Mesendoderm (in vitro differentiated cells): ENCODE data around the gene NACAD.
A peak's percentile ranks its signal among the peaks of the same experiment; 100 is the strongest.

Experiments
- DNase-seq: peaks from one replicate; pipeline ENCODE4 v3.0.0; 2013
- H2AK5ac ChIP-seq: 2 replicates; pipeline ENCODE4 v1.6.1; 2013; ENCODE audit warnings: low read length, inconsistent platforms
- H2BK120ac ChIP-seq: 2 replicates; pipeline ENCODE4 v1.6.1; 2013; ENCODE audit warnings: low read depth, mild to moderate bottlenecking, low read length, moderate library complexity, mixed read lengths
- H2BK15ac ChIP-seq: replicated peaks from 2 replicates; pipeline ENCODE4 v1.6.1; 2013; ENCODE audit warnings: low read depth, mild to moderate bottlenecking, moderate library complexity
- H2BK5ac ChIP-seq: 2 replicates; pipeline ENCODE4 v1.6.1; 2013; ENCODE audit warnings: low read length, inconsistent platforms
- H3K18ac ChIP-seq: 2 replicates; pipeline ENCODE4 v1.6.1; 2013; ENCODE audit warnings: mild to moderate bottlenecking, low read length, mixed read lengths
- H3K23ac ChIP-seq: one replicate; pipeline ENCODE4 v1.6.1; 2013; ENCODE audit warnings: low read length
- H3K27ac ChIP-seq: 2 replicates; pipeline ENCODE4 v1.5.1; 2013; ENCODE audit warnings: low read depth, mild to moderate bottlenecking, inconsistent platforms, low read length, moderate library complexity
- H3K27me3 ChIP-seq: 2 replicates; pipeline ENCODE4 v1.6.1; 2013; ENCODE audit warnings: low read length, control low read depth, mild to moderate bottlenecking, inconsistent platforms; ENCODE audit not compliant: insufficient read depth, poor library complexity
- H3K36me3 ChIP-seq: 2 replicates; pipeline ENCODE4 v1.6.1; 2013; ENCODE audit warnings: low read length, inconsistent platforms; ENCODE audit not compliant: control insufficient read depth, insufficient read depth
- H3K4ac ChIP-seq: one replicate; pipeline ENCODE4 v1.6.1; 2013; ENCODE audit warnings: low read depth, mild to moderate bottlenecking, low read length, moderate library complexity
- H3K4me1 ChIP-seq: 2 replicates; pipeline ENCODE4 v1.6.1; 2013; ENCODE audit warnings: low read depth, low read length, inconsistent platforms; ENCODE audit not compliant: control insufficient read depth
- H3K4me2 ChIP-seq: 2 replicates; pipeline ENCODE4 v1.6.1; 2013; ENCODE audit warnings: low read length
- H3K4me3 ChIP-seq: 2 replicates; pipeline ENCODE4 v1.5.1; 2013; ENCODE audit warnings: mild to moderate bottlenecking, low read length
- H3K56ac ChIP-seq: one replicate; pipeline ENCODE4 v1.6.1; 2013; ENCODE audit warnings: low read length
- H3K79me1 ChIP-seq: 2 replicates; pipeline ENCODE4 v1.6.1; 2013; ENCODE audit warnings: low read length, inconsistent platforms
- H3K79me2 ChIP-seq: 2 replicates; pipeline ENCODE4 v1.6.1; 2013; ENCODE audit warnings: mild to moderate bottlenecking, low read length; ENCODE audit not compliant: control insufficient read depth, insufficient read depth
- H3K9ac ChIP-seq: 2 replicates; pipeline ENCODE4 v1.6.1; 2013; ENCODE audit warnings: low read length, inconsistent platforms
- H4K5ac ChIP-seq: one replicate; pipeline ENCODE4 v1.6.1; 2013; ENCODE audit warnings: low read length
- H4K8ac ChIP-seq: one replicate; pipeline ENCODE4 v1.6.1; 2013; ENCODE audit warnings: low read depth, mild to moderate bottlenecking, control low read depth, low read length, moderate library complexity
- WGBS: extraction: QIAGEN DNeasy Blood & Tissue Kit; methylation state at CpG from one replicate; pipeline ENCODE4 v1.1.7; 2013; ENCODE audit warnings: low lambda C conversion rate, missing lambda C conversion rate; ENCODE audit not compliant: insufficient coverage; ENCODE audit errors: extremely low coverage; 5-methylcytosine and 5-hydroxymethylcytosine counted together

The NACAD gene

DNA sequence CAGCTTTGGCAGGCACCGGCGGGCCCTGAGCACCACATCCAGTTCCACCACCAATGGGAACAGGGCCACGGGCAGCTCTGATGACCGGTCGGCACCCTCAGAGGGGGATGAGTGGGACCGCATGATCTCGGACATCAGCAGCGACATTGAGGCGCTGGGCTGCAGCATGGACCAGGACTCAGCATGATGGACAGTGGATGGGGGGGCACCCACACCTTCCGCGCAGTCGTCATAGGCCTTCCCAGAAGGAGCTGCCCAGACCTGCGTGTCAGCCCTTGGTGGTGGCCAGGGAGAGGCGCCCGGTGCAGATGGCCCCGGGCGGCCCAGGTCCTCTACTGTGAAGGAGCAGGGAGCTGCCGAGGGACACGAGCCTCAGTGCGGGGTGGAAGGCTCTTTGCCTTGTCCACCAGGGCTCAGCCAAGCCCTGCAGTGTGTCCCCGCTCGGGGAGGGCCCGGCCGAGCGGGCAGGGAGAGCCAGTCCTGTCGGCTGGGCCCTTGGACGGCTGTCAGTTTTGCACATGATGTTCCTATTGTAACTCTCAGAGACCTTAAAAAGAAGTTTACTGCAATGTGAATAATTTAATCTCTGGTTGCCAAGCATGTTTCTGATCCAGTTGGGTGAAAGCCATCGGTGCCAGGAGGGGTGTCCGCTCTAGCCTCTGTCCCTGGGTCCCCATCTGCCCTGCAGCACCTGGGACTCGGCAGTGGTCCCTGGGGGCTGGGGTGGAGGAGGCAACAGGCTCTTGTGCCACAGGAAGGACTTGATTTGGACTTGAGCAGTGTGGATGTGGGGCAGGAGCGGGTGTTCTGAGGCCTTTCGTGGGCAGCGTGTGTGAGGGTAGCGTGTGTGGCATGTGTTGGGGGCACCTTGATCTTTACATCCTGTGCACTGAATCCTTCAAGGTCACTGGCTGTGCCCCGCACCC is 12.6 kb downstream of the NACAD start:
- no CpG with 5 or more reads among the region's 35 CpGs for WGBS
- Histone ChIP-seq H3K27ac (no peak overlapping the region), H3K79me1 (no peaks in the 10 kb centered on the region), H3K4ac (no peak overlapping the region), H4K8ac (no peak overlapping the region), H3K9ac (no peak overlapping the region), H2BK5ac (no peak overlapping the region), H3K4me2 (no peak overlapping the region), H2BK120ac (no peak overlapping the region), H4K5ac (no peak overlapping the region), H3K4me1 (no peaks in the 10 kb centered on the region), H2AK5ac (no peak overlapping the region), H3K4me3 (no peak overlapping the region), H3K27me3 (no peaks in the 10 kb centered on the region), H3K79me2 (no peaks in the 10 kb centered on the region), H3K56ac (no peak overlapping the region), H3K36me3 (peaks cover 3% of the 10 kb centered on the region), H3K23ac (no peak overlapping the region), H3K18ac (no peak overlapping the region), H2BK15ac (no peak overlapping the region)
- DNase-seq: no peak

DNA sequence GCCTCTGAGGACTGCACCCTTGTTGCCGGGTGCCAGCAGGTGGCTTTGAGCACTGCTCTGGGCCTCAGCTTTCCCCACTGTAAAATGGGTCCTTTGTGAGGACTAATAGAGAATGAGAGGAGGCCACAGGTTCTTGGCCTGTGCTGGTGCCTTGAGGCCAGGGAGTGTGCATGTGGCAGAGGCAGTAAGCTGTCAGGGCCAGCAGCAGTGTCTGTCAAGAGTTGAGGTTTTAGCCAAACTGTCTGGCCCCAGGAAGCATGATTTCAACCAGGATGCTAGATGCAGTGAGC is 13.5 kb downstream of the NACAD start:
- no peak overlapping the region for H2AK5ac ChIP-seq
- H3K36me3 ChIP-seq: peaks cover 3% of the 10 kb centered on the region
- H3K56ac ChIP-seq: no peak overlapping the region
- no CpG with 5 or more reads among the region's 1 CpG for WGBS
- H3K27me3 ChIP-seq: no peaks in the 10 kb centered on the region
- no peak overlapping the region for H2BK120ac ChIP-seq
- H4K5ac ChIP-seq: no peak overlapping the region
- DNase-seq: no peak
- H3K18ac ChIP-seq: no peak overlapping the region
- no peak overlapping the region for H2BK5ac ChIP-seq
- H3K23ac ChIP-seq: no peak overlapping the region
- no peak overlapping the region for H3K4ac ChIP-seq
- H3K79me2 ChIP-seq: no peaks in the 10 kb centered on the region
- no peaks in the 10 kb centered on the region for H3K4me1 ChIP-seq
- no peak overlapping the region for H3K27ac ChIP-seq
- no peaks in the 10 kb centered on the region for H3K79me1 ChIP-seq
- H3K4me2 ChIP-seq: no peak overlapping the region
- H4K8ac ChIP-seq: no peak overlapping the region
- no peak overlapping the region for H2BK15ac ChIP-seq
- H3K9ac ChIP-seq: no peak overlapping the region
- H3K4me3 ChIP-seq: no peak overlapping the region

DNA sequence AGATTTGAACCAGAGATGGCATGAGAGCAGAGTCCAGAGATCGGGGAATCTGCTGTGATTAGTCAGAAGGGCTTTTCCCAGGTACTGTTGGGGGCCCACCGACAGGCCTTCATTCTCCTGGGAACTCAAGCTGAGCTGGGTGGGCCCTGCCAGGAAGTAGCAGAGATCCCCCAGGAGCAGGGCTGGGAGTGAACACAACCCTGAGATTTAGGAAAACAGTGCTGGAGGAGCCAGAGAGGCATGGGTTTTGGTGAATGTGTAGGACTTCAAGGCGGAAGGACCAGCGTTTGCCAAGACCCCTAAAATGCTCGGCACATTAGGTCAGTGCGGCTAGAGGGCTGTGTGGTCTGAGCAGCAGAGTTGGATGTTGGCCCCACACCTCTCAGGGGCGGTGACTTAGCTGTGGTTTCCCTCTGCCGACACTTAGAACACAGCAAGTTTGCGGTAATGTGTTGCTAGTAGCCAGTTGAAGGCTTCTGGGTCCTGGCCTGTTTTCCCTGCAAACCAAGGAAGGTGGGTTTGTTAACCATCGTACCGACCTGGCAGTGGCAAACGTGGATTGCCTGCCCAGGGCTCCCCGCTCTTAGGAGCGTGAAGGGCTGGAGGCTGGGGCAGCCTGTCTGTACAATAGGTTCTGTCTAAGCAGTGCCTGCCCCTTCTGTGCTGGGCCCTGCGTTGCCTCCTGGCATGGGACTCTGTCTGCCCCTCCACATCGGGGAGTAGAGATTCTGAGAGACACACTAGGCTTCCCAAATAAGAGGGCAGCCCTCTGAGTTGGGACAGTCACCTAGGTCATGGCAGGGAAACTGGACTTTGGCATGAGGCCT is 14.0 kb downstream of the NACAD start:
- H3K18ac ChIP-seq: no peak overlapping the region
- no peak overlapping the region for H3K9ac ChIP-seq
- H3K4me3 ChIP-seq: no peak overlapping the region
- no peak overlapping the region for H3K4me2 ChIP-seq
- H2AK5ac ChIP-seq: no peak overlapping the region
- no peaks in the 10 kb centered on the region for H3K79me2 ChIP-seq
- WGBS: no CpG with 5 or more reads among the region's 16 CpGs
- H3K4me1 ChIP-seq: no peaks in the 10 kb centered on the region
- no peak overlapping the region for H4K5ac ChIP-seq
- no peaks in the 10 kb centered on the region for H3K27me3 ChIP-seq
- no peak overlapping the region for H3K23ac ChIP-seq
- no peak overlapping the region for H4K8ac ChIP-seq
- no peak overlapping the region for H2BK120ac ChIP-seq
- H2BK5ac ChIP-seq: no peak overlapping the region
- H3K79me1 ChIP-seq: no peaks in the 10 kb centered on the region
- no peak overlapping the region for H2BK15ac ChIP-seq
- no peak overlapping the region for H3K27ac ChIP-seq
- DNase-seq: no peak
- H3K36me3 ChIP-seq: peaks cover 3% of the 10 kb centered on the region
- no peak overlapping the region for H3K4ac ChIP-seq
- H3K56ac ChIP-seq: no peak overlapping the region

DNA sequence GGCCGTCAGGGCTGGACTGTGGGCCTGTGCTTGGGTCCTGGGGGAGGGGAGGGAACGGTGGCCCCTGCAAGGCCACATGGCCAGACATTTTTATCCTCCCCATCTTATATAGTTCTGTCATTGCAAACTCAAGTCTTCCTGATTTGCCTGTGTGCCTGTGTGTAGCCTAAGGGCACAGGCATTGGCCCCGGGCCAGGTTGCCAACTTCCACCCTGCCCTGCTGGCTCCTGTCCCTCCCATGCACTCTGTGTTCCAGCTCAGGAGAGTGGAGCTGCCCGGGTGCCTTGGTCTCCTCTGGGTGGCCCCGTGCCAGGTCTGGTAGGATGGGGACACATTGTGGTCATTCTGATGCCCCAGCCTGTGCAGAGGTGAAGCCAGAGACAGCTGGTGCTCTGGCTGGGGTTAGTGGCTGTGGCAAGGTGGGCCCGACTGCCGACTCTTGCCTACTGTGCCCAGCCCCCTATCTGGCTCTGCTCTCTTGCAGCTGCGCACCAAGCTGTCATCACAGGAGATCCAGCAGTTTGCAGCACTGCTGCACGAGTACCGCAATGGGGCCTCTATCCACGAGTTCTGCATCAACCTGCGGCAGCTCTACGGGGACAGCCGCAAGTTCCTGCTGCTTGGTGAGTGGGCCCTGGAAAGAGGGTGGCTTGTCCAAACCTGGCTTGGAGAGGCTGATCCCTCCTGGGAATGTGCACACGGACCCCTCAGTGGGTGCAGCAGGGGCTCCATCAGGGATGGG is 14.8 kb downstream of the NACAD start:
- Histone ChIP-seq H4K8ac (no peak overlapping the region), H3K4ac (no peak overlapping the region), H4K5ac (no peak overlapping the region), H3K27ac (no peak overlapping the region), H3K79me1 (no peaks in the 10 kb centered on the region), H2BK15ac (no peak overlapping the region), H3K4me3 (no peak overlapping the region), H2BK120ac (no peak overlapping the region), H3K4me2 (no peak overlapping the region), H3K56ac (no peak overlapping the region), H3K9ac (no peak overlapping the region), H3K79me2 (no peaks in the 10 kb centered on the region), H3K18ac (no peak overlapping the region), H2BK5ac (no peak overlapping the region), H3K4me1 (no peaks in the 10 kb centered on the region), H2AK5ac (no peak overlapping the region), H3K27me3 (no peaks in the 10 kb centered on the region), H3K23ac (no peak overlapping the region), H3K36me3 (peaks cover 3% of the 10 kb centered on the region)
- no CpG with 5 or more reads among the region's 15 CpGs for WGBS
- DNase-seq: no peak

DNA sequence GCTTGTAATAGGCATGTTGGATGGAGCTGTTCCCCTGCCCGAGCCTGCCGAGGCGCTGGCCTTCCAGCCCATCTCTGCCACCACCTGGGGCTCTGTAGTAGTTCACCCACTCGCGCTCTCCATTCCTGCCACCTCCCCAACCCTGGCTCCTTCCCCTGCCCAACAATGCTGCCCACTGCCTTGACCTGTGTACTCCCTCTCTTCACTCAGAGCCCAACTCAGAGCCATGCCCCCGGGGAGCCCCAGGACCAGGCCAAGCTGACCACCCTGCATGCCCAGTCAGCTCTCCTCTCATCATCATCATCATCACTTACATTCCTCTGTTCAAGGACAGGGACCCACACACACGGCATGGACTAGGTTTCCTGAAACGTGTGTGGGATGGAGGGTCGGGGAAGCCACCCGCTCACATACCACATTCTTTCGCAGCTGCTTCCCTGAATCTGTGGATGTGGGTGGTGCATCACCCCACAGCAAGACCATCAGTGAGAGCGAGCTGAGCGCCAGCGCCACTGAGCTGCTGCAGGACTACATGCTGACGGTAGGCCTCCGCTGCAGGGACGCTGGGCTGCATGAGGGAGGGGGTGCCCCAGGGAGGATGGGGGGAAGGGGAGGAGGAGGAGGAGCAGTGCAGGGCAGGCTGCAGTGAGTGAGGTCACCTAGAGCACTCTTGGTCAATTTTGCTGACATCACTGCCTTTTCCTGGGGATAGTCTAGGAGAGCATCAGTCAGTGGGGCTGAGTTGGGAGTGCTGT is 15.6 kb downstream of the NACAD start:
- Histone ChIP-seq H3K23ac (no peak overlapping the region), H3K27me3 (no peaks in the 10 kb centered on the region), H4K5ac (no peak overlapping the region), H2AK5ac (no peak overlapping the region), H2BK120ac (no peak overlapping the region), H3K4me2 (no peak overlapping the region), H4K8ac (no peak overlapping the region), H3K79me1 (no peaks in the 10 kb centered on the region), H2BK15ac (no peak overlapping the region), H2BK5ac (no peak overlapping the region), H3K79me2 (no peaks in the 10 kb centered on the region), H3K4me1 (no peaks in the 10 kb centered on the region), H3K27ac (no peak overlapping the region), H3K4me3 (no peak overlapping the region), H3K4ac (no peak overlapping the region), H3K18ac (no peak overlapping the region), H3K9ac (no peak overlapping the region), H3K36me3 (peaks cover 3% of the 10 kb centered on the region), H3K56ac (no peak overlapping the region)
- DNase-seq: peak; percentile 23
- no CpG with 5 or more reads among the region's 17 CpGs for WGBS
